HepG2 (cell line): ENCODE data around the gene ANKRD55. TPM values are rescaled to one million over a fixed set of nuclear protein-coding genes. Genes with fewer than 3 reads are reported as not detected.

Experiments used
- CAMTA2 ChIP-seq: sonication (generic); formaldehyde crosslinking; IDR thresholded peaks from 2 replicates; pipeline ENCODE4 v1.4.0; 2020; ENCODE audit warnings: mild to moderate bottlenecking, missing genetic modification reagents, borderline replicate concordance
- ELF1 ChIP-seq: sonication (generic); formaldehyde crosslinking; IDR thresholded peaks from 2 replicates; pipeline ENCODE4 v1.4.0; 2020; ENCODE audit warnings: missing genetic modification reagents
- FOXO1 ChIP-seq: sonication (generic); formaldehyde crosslinking; IDR thresholded peaks from 2 replicates; pipeline ENCODE4 v1.4.0; 2020; ENCODE audit warnings: missing genetic modification reagents
- GTF2F1 ChIP-seq: fragments of 150-350 bp; IDR thresholded peaks from 2 replicates; pipeline ENCODE4 v1.6.1; 2014; ENCODE audit warnings: low read length
- KAT8 ChIP-seq: IDR thresholded peaks from 2 replicates; pipeline ENCODE4 v1.6.1; 2016; ENCODE audit warnings: missing genetic modification reagents, missing compliant biosample characterization
- KDM5A ChIP-seq: fragments of 200-600 bp; sonication (generic); IDR thresholded peaks from 2 replicates; pipeline ENCODE4 v1.7.0; 2018; ENCODE audit warnings: antibody characterized with exemption, mild to moderate bottlenecking, low read length, borderline replicate concordance
- MIXL1 ChIP-seq: IDR thresholded peaks from 2 replicates; pipeline ENCODE4 v1.6.1; 2016
- NFYC ChIP-seq: IDR thresholded peaks from 2 replicates; pipeline ENCODE4 v1.6.1; 2016; ENCODE audit warnings: missing genetic modification reagents, missing compliant biosample characterization
- PCBP2 ChIP-seq: fragments of 200-400 bp; formaldehyde crosslinking; optimal IDR thresholded peaks from 2 replicates; pipeline ENCODE3; 2018; ENCODE audit warnings: low read length, low read depth; ENCODE audit not compliant: poor library complexity, severe bottlenecking
- SALL1 ChIP-seq: sonication (generic); formaldehyde crosslinking; IDR thresholded peaks from 2 replicates; pipeline ENCODE4 v1.8.0; 2022; ENCODE audit warnings: mild to moderate bottlenecking, missing genetic modification reagents
- TARDBP ChIP-seq: sonication (generic); formaldehyde crosslinking; IDR thresholded peaks from 2 replicates; pipeline ENCODE4 v1.8.0; 2022; ENCODE audit warnings: mild to moderate bottlenecking, missing genetic modification reagents
- ZNF367 ChIP-seq: sonication (generic); formaldehyde crosslinking; IDR thresholded peaks from 2 replicates; pipeline ENCODE4 v1.4.0; 2020; ENCODE audit warnings: missing genetic modification reagents, borderline replicate concordance
- ZNF616 ChIP-seq: sonication (generic); formaldehyde crosslinking; IDR thresholded peaks from 2 replicates; pipeline ENCODE4 v1.5.0; 2020; ENCODE audit warnings: low read depth, mild to moderate bottlenecking, missing genetic modification reagents
- ZSCAN9 ChIP-seq: IDR thresholded peaks from 2 replicates; pipeline ENCODE4 v1.6.1; 2016; ENCODE audit warnings: borderline replicate concordance
- polyA plus RNA-seq, 8 experiments: library from polyadenylated mRNA; depleted of rRNA in 3 of 8; stranded (reverse) in 7 of 8; unstranded in 1 of 8; fragments of >200 nt; fragmentation: Illumina TruSeq in 4 of 8; extraction: Trizol in 4 of 8; gene quantifications; 2 replicates each; pipeline versions ENCODE4 v1.2.1 to v1.2.3, GENCODE V29; 2011 to 2016; ENCODE audit warnings: low read depth in 4 of 8, missing spikeins in 1 of 8, mixed read lengths in 1 of 8; ENCODE audit not compliant: insufficient read depth in 1 of 8
- total RNA-seq, 5 experiments: library from RNA; depleted of rRNA; stranded (reverse); fragments of >200 nt; fragmentation: Illumina TruSeq; extraction: Trizol; gene quantifications; 2 replicates each; pipeline ENCODE4 v1.2.3, GENCODE V29; 2016; ENCODE audit warnings: low read depth in 1 of 5
- TF ChIP-seq, protein P1 (sequence below): sonication (generic); formaldehyde crosslinking; IDR thresholded peaks from 2 replicates; pipeline ENCODE4 v1.4.0; 2020; ENCODE audit warnings: missing genetic modification reagents
- TF ChIP-seq, protein P2 (sequence below): sonication (generic); formaldehyde crosslinking; IDR thresholded peaks from 2 replicates; pipeline ENCODE4 v1.5.1; 2020; ENCODE audit warnings: missing genetic modification reagents, mild to moderate bottlenecking, borderline replicate concordance
- TF ChIP-seq, protein P3 (sequence below): sonication (generic); formaldehyde crosslinking; IDR thresholded peaks from 2 replicates; pipeline ENCODE4 v1.9.0; 2021; ENCODE audit warnings: missing genetic modification reagents, borderline replicate concordance
- TF ChIP-seq, protein P4 (sequence below): IDR thresholded peaks from 2 replicates; pipeline ENCODE4 v1.6.1; 2016; ENCODE audit warnings: missing compliant biosample characterization, missing genetic modification reagents, borderline replicate concordance
- TF ChIP-seq, protein P5 (sequence below): sonication (generic); formaldehyde crosslinking; IDR thresholded peaks from 2 replicates; pipeline ENCODE4 v1.8.1; 2022; ENCODE audit warnings: mild to moderate bottlenecking, missing genetic modification reagents
- TF ChIP-seq, protein P6 (sequence below): sonication (generic); IDR thresholded peaks from 2 replicates; pipeline ENCODE4 v1.6.1; 2016; ENCODE audit warnings: low read depth, borderline replicate concordance

ANKRD55 gene
- total and polyA plus RNA-seq, 2 of the 13 experiments (the other 11 are each of a cell fraction or from before 2014, with no cell fraction given) = 0.11 to 0.28 TPM

DNA sequence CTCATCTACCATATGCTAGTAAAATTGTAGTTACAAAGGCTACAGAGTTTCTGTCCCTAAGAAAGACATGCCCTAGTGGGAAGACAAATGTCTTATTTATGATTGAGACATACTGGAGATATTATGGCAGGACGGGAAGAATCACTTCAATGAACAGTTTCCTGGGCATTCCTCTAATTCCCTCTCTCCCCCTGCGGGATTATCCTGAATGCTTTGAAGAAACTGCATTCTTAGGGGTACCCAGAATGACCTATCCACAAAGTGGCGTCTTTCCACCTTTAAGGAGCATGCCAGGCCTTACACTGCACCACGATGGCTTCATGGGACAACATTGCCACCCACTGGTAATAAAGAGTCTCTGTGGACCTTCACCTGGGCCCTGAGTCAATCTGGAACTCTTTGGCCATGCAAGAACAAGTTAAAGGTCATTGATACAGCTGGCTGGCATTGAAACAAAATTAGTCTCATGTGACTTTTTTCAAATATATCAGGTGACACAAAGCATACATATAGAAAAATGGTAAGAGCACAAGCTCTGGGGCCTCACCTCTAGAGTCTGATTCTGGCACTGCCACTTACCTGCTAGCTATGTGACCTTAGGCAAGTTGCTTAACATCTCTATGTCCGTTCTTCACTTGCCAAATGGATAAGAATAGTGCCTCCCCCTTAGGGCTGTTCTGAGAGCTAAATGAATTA, 32.0 kb downstream of the ANKRD55 start (continued):
- TF ChIP-seq SALL1 (CRISPR knock-in tag) = peak; percentile 48; the same call in 1 of the 2 replicates
- TF ChIP-seq TARDBP (CRISPR knock-in tag) = peak; percentile 57; the same call in 1 of the 2 replicates
- TF ChIP-seq GTF2F1 = no peak
- peak; percentile 68; the same call in 1 of the 2 replicates for TF ChIP-seq ZSCAN9 (CRISPR knock-in tag)
- TF ChIP-seq, protein P1, sequence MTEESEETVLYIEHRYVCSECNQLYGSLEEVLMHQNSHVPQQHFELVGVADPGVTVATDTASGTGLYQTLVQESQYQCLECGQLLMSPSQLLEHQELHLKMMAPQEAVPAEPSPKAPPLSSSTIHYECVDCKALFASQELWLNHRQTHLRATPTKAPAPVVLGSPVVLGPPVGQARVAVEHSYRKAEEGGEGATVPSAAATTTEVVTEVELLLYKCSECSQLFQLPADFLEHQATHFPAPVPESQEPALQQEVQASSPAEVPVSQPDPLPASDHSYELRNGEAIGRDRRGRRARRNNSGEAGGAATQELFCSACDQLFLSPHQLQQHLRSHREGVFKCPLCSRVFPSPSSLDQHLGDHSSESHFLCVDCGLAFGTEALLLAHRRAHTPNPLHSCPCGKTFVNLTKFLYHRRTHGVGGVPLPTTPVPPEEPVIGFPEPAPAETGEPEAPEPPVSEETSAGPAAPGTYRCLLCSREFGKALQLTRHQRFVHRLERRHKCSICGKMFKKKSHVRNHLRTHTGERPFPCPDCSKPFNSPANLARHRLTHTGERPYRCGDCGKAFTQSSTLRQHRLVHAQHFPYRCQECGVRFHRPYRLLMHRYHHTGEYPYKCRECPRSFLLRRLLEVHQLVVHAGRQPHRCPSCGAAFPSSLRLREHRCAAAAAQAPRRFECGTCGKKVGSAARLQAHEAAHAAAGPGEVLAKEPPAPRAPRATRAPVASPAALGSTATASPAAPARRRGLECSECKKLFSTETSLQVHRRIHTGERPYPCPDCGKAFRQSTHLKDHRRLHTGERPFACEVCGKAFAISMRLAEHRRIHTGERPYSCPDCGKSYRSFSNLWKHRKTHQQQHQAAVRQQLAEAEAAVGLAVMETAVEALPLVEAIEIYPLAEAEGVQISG (CRISPR knock-in tag) = 0 out of 2 replicates have a peak, but pooled peaks have one; percentile 21
- TF ChIP-seq, protein P2, sequence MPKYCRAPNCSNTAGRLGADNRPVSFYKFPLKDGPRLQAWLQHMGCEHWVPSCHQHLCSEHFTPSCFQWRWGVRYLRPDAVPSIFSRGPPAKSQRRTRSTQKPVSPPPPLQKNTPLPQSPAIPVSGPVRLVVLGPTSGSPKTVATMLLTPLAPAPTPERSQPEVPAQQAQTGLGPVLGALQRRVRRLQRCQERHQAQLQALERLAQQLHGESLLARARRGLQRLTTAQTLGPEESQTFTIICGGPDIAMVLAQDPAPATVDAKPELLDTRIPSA (CRISPR knock-in tag) = no peak
- TF ChIP-seq, protein P3, sequence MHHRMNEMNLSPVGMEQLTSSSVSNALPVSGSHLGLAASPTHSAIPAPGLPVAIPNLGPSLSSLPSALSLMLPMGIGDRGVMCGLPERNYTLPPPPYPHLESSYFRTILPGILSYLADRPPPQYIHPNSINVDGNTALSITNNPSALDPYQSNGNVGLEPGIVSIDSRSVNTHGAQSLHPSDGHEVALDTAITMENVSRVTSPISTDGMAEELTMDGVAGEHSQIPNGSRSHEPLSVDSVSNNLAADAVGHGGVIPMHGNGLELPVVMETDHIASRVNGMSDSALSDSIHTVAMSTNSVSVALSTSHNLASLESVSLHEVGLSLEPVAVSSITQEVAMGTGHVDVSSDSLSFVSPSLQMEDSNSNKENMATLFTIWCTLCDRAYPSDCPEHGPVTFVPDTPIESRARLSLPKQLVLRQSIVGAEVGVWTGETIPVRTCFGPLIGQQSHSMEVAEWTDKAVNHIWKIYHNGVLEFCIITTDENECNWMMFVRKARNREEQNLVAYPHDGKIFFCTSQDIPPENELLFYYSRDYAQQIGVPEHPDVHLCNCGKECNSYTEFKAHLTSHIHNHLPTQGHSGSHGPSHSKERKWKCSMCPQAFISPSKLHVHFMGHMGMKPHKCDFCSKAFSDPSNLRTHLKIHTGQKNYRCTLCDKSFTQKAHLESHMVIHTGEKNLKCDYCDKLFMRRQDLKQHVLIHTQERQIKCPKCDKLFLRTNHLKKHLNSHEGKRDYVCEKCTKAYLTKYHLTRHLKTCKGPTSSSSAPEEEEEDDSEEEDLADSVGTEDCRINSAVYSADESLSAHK = no peak
- TF ChIP-seq ZNF367 = no peak
- TF ChIP-seq ZNF616 (CRISPR knock-in tag) = no peak
- TF ChIP-seq, protein P4, sequence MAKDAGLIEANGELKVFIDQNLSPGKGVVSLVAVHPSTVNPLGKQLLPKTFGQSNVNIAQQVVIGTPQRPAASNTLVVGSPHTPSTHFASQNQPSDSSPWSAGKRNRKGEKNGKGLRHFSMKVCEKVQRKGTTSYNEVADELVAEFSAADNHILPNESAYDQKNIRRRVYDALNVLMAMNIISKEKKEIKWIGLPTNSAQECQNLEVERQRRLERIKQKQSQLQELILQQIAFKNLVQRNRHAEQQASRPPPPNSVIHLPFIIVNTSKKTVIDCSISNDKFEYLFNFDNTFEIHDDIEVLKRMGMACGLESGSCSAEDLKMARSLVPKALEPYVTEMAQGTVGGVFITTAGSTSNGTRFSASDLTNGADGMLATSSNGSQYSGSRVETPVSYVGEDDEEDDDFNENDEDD (CRISPR knock-in tag) = peak; percentile 37; the same call in 1 of the 2 replicates
- peak; percentile 57 for TF ChIP-seq KAT8 (CRISPR knock-in tag)
- TF ChIP-seq PCBP2 = no peak
- TF ChIP-seq FOXO1 (CRISPR knock-in tag) = peak; percentile 67; the same call in 1 of the 2 replicates
- TF ChIP-seq KDM5A = peak; percentile 38; the same call in 1 of the 2 replicates
- 0 out of 2 replicates have a peak, but pooled peaks have one; percentile 17 for TF ChIP-seq ELF1 (CRISPR knock-in tag)
- peak; percentile 79 for TF ChIP-seq MIXL1 (CRISPR knock-in tag)
- TF ChIP-seq, protein P5, sequence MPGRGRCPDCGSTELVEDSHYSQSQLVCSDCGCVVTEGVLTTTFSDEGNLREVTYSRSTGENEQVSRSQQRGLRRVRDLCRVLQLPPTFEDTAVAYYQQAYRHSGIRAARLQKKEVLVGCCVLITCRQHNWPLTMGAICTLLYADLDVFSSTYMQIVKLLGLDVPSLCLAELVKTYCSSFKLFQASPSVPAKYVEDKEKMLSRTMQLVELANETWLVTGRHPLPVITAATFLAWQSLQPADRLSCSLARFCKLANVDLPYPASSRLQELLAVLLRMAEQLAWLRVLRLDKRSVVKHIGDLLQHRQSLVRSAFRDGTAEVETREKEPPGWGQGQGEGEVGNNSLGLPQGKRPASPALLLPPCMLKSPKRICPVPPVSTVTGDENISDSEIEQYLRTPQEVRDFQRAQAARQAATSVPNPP (CRISPR knock-in tag) = peak; percentile 64; the same call in 1 of the 2 replicates
- TF ChIP-seq, protein P6, sequence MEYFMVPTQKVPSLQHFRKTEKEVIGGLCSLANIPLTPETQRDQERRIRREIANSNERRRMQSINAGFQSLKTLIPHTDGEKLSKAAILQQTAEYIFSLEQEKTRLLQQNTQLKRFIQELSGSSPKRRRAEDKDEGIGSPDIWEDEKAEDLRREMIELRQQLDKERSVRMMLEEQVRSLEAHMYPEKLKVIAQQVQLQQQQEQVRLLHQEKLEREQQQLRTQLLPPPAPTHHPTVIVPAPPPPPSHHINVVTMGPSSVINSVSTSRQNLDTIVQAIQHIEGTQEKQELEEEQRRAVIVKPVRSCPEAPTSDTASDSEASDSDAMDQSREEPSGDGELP = peak; percentile 61; the same call in 1 of the 2 replicates
- no peak for TF ChIP-seq CAMTA2 (CRISPR knock-in tag)
- TF ChIP-seq NFYC = no peak
